Measurements from ENCODE around the gene BTC. TPM values are rescaled to one million over a fixed set of nuclear protein-coding genes. Genes with fewer than 3 reads are reported as not detected.

The BTC gene
- total RNA-seq, 1 donor from 2014 or later: 0.46 TPM

GRCh38 chr4:74758551-74759145 is 35.7 kb downstream of the BTC start:
- no peak overlapping the region for H3K4me3 Mint-ChIP-seq (ENCODE audit: low read depth)
- no peak for DNase-seq (ENCODE audit: low spot score, unreplicated experiment)
- H3K27ac Mint-ChIP-seq: no peak overlapping the region
- H3K4me1 Mint-ChIP-seq (ENCODE audit: low read depth): no peaks in the 10 kb centered on the region
- no peaks in the 10 kb centered on the region for H3K36me3 Mint-ChIP-seq (ENCODE audit: insufficient read depth)
- H3K27me3 Mint-ChIP-seq: peaks cover 2% of the 10 kb centered on the region
- no peaks in the 10 kb centered on the region for H3K9me3 Mint-ChIP-seq (ENCODE audit: low read depth)
- no peak for TF ChIP-seq CTCF (IDR thresholded peaks at IDR 0.05; ENCODE audit: unreplicated experiment)

DNA sequence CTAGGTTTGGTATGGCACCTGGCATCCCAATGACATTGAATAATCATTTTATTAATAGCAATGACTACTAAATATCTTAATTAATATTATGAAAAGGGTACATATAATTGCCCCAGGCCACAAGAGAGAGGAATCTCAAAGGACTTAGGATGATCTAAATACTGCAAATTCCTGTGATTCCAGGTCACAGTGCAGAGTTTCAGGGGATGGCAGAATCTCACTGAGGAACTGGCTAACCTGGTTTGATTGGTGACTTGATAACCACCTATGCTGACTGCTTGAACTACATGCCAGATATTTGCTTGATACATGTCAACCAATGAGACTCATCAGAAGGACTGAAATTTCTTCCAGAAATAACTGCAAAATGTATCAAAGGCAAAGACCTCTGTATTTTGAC is 37.2 kb downstream of the BTC start:
- no peaks in the 10 kb centered on the region for H3K36me3 Mint-ChIP-seq (ENCODE audit: insufficient read depth)
- no peak for DNase-seq (ENCODE audit: low spot score, unreplicated experiment)
- H3K9me3 Mint-ChIP-seq (ENCODE audit: low read depth): no peaks in the 10 kb centered on the region
- no peak overlapping the region for H3K4me3 Mint-ChIP-seq (ENCODE audit: low read depth)
- H3K27ac Mint-ChIP-seq: no peak overlapping the region
- no peak for TF ChIP-seq CTCF (IDR thresholded peaks at IDR 0.05; ENCODE audit: unreplicated experiment)
- H3K27me3 Mint-ChIP-seq: peaks cover 2% of the 10 kb centered on the region
- no peaks in the 10 kb centered on the region for H3K4me1 Mint-ChIP-seq (ENCODE audit: low read depth)

- Mint-ChIP-seq H3K4me3 (ENCODE audit: low read depth) (no peak overlapping the region), H3K36me3 (ENCODE audit: insufficient read depth) (no peaks in the 10 kb centered on the region), H3K9me3 (ENCODE audit: low read depth) (no peaks in the 10 kb centered on the region), H3K27me3 (peaks cover 6% of the 10 kb centered on the region), H3K27ac (no peak overlapping the region), H3K4me1 (ENCODE audit: low read depth) (no peaks in the 10 kb centered on the region)
- TF ChIP-seq CTCF (IDR thresholded peaks at IDR 0.05; ENCODE audit: unreplicated experiment): no peak
- DNase-seq (ENCODE audit: low spot score, unreplicated experiment): no peak
Measured at GRCh38 chr4:74755486-74755885, 38.8 kb downstream of the BTC start.

DNA sequence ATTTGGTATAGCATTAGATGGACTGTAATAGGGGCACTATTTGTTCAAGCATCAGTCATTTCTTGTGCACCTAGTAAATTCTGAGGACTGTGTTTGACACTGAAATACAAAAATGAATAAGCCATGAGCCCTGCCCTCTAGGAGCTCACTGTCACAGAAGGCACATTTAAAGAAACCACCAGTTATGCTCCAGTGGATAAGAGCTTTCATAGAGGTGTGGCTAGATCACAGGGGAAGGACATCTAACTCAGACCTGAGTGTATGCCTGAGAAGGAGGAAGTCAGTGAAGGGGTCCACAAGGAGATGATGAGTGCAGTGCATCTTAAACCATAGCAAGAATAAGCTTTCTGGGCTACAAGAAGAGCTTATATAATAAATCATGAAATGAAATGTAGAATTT is 40.1 kb downstream of the BTC start:
- no peaks in the 10 kb centered on the region for H3K36me3 Mint-ChIP-seq (ENCODE audit: insufficient read depth)
- no peaks in the 10 kb centered on the region for H3K9me3 Mint-ChIP-seq (ENCODE audit: low read depth)
- no peaks in the 10 kb centered on the region for H3K4me1 Mint-ChIP-seq (ENCODE audit: low read depth)
- H3K4me3 Mint-ChIP-seq (ENCODE audit: low read depth): no peak overlapping the region
- TF ChIP-seq CTCF (IDR thresholded peaks at IDR 0.05; ENCODE audit: unreplicated experiment): no peak
- DNase-seq (ENCODE audit: low spot score, unreplicated experiment): no peak
- H3K27ac Mint-ChIP-seq: no peak overlapping the region
- peaks cover 6% of the 10 kb centered on the region for H3K27me3 Mint-ChIP-seq

- H3K9me3 Mint-ChIP-seq (ENCODE audit: low read depth): no peaks in the 10 kb centered on the region
- H3K4me1 Mint-ChIP-seq (ENCODE audit: low read depth): no peaks in the 10 kb centered on the region
- H3K4me3 Mint-ChIP-seq (ENCODE audit: low read depth): no peak overlapping the region
- no peaks in the 10 kb centered on the region for H3K36me3 Mint-ChIP-seq (ENCODE audit: insufficient read depth)
- H3K27me3 Mint-ChIP-seq: peaks cover 6% of the 10 kb centered on the region
- H3K27ac Mint-ChIP-seq: no peak overlapping the region
- no peak for TF ChIP-seq CTCF (IDR thresholded peaks at IDR 0.05; ENCODE audit: unreplicated experiment)
- no peak for DNase-seq (ENCODE audit: low spot score, unreplicated experiment)
Measured at GRCh38 chr4:74752798-74753197, 41.5 kb downstream of the BTC start.
